ENCODE data around the gene TINCR.

The TINCR gene

DNA sequence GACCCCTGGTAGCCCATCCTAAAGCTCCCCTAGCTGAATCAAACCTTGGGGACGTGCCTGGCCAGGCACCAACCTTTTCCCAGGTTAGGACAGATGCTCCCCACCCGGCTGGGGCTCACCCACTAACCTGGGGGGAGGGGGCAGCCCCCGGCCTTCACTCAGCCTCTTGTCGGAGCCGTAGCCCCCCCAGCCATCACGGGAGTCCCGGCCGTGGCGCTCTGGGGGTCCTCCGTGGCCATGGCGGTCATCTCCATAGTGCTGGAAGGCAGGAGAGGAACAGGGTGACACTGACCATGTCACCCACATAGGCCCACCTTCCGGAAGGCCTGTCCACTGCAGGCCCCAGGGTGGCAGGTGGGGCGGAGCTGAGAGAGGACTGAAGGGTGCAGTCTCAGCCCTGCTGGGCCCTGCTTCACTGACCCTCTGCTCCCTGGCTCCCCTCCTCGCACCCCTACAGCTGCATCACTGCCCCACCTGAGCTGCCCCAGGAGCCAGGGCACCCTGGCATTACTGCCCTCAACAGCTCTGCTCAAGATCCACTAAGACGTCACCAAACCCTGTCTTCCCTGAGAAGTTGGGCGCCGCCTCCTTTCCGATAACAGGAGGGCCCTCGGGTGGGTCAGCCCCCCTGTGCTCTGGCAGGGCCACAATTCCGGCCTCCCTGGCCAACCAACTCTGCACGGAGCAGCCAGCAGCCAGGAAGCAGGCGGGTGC, 22.6 kb upstream of the TINCR start:
- H3K4me3 ChIP-seq (ENCODE audit: low read depth, low read length): no peak overlapping the region

DNA sequence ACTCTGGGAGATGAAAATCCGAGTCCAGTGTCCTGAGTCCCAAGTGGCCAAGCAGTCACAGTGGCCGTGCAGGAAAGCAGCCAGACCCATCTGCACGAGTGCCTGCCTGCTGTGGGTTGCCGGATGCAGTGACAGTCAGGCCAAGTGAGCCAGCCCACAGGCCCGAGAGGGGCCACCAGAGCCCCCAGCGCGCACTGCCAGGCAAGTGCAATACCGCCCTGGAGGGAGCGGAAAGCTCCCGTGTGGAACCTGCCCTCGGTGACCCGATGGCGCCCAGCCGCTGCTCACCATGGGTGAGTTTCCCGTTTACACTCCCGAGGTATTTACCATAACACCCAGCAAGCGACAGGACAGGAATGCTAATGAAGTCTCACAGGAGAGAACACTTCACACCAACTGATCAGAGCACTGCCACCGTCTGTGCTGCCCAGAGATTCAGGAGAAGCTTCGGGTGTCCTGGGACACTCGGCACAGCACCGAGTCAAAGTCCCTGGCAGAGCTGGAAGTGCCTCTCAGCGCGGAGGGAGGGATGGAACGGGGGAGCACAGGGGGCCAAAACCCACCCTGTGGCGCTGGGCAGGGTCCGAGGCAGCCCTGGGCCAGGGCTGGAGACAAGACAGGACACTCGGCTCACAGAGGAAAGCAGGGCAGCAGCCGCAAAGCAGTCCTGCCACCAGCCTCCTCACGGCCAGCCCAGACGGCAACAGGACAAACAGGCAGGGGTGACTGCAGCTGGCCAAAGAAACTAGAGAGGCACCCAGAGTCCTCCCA, 21.3 kb upstream of the TINCR start:
- H3K4me3 ChIP-seq (ENCODE audit: low read depth, low read length): no peak overlapping the region

DNA sequence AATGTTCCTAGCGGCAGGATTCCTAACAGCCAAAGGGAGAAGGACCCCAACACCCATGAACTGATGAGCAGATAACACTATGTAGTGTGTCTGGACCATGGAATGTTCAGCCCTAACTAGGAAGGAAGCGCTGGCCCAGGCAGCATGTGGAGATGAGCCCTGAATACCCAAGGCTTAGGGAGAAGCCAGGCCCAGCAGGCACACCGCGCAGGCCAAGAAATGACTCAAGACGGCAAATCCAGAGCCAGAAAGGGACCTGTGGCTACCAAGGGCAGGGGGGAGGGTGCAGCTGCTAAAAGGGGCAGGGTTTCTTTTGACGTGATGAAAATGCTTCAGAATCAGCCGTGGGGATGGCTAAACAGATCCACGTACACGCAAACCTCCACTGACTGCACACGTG, 20.7 kb upstream of the TINCR start:
- H3K4me3 ChIP-seq (ENCODE audit: low read depth, low read length): no peak overlapping the region

DNA sequence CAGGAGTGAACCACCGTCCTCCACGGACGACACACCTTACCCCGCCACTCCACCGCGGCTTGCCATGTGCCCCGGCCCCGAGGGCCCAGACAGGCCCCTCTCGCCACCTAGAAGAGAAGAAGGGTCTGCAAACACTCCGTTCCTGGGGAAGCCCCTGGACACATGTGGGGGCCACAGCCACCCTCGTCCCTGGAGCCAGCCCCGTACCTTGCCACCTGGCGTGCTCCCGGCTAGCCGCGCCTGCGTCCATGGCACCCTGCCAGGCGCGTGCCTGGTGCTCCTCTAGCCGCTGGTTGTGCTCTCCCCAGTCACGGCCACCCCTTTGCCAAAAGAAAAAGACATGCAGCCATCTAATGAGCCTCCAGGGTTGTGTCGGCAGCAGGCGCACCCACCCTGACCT, 19.9 kb upstream of the TINCR start:
- H3K4me3 ChIP-seq (ENCODE audit: low read depth, low read length): no peak overlapping the region

DNA sequence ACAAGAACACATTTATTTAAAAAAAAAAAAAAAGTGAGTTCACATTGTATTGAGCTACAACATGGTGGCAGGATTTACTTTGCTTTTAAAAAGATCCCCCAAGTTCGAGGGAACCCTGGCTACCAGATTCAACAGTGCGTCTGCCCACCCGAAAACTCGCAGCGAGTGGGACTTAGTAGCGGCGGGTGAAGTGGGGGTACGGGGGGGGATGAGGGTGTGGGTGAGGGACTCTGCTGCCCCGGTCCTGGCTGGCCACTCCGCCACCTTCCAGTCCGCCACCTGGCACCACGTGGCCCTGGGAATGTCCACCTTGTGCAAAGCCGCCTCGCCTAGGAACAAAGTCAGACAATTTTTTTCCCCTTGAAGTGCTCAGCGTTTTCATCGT, 19.3 kb upstream of the TINCR start:
- no peak overlapping the region for H3K4me3 ChIP-seq (ENCODE audit: low read depth, low read length)

DNA sequence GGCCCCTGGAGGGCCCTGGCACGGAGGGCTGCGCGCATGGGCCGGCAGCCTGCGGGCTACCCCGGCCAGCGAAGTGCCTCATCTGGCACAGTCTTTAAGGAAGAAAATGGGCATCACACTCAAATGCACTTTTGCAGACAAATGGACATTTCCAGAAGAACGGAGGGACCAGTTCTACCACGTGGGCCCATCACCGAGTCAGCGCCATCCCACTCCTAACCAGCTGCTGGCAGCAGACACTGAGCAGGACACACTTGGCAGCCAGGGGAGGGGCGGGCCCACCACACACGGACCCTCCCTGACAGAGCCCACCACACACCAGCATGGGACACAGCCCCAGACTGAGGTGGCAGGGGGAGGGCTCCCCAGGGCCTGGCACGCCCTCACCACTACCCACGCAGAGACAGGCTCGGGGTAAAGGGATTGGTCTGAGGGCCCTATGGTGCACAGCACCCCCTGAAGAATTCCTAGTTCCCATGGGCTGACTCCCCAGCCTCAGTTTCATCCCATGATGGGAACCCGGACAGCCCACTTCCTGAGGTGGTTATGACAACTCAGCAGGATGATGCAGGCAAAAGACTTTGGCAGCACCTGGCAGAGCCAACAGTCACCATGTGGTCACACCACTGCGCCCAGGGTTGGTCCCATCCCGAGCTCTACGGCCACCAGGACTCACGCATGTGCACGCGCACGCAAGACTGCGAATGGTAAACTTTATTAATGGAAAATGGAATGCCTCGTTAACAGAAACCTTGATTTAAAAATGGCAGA, 18.7 kb upstream of the TINCR start:
- H3K4me3 ChIP-seq (ENCODE audit: low read depth, low read length): no peak overlapping the region

DNA sequence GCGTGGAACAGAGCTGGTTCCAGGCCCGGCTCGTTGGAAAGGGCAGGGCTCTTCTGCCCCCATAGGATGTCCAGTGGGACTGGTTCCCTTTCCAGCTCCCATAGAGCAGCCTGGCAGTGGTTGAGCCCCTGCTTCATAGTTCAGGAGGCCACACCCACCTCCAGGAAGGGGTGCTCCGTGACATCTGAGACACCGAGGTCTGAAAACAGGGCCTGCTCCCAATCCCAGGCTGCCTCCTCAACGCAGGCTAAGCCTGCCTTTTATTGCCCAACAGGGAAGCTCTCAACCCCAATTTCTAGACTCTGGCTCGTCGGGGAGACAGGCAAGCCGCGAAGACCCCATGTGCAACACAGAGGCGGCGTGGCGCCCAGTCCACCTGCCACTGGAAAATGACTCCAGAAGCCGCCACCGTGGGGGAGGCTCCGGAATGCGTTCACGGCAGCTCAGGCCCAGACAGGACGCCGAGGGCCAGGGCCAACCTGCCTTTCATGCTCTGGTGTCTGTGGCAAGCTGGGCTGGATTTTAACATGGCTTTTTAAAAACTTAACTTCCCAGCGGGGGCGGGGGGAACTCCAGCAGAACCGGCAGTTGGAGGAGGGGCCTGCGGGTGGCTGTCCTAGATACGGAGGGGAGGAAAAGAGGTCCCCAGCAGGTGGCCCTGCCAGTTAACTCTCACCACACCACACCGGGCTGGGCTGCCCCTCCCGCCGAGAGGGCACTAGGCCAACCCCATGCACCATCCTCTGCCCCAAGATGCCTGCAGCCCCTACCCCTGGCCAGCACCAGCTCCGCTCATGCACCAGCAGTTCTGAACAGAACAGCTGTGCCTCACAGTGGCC, 17.9 kb upstream of the TINCR start:
- no peak overlapping the region for H3K4me3 ChIP-seq (ENCODE audit: low read depth, low read length)

DNA sequence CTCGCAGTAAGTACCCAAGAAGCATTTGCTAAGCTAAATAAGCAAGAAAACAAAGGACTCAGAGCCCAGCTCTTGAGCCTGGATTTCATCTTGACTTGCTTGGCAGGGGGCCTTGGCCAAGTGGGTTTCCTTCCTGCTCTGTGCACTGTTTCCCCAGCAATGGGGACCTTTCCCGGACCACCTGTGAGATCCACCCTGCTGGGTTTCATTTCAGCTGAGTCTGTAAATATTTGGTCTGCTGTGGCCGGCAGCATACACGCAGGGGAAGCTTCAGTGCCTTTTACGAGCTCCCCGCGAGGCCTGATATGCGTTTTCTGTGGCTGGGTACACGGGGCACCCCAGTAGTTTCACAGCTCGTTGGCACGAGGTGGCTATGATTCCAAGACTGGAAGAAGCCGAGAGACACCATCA, 12.4 kb upstream of the TINCR start:
- no peak overlapping the region for H3K4me3 ChIP-seq (ENCODE audit: low read depth, low read length)

DNA sequence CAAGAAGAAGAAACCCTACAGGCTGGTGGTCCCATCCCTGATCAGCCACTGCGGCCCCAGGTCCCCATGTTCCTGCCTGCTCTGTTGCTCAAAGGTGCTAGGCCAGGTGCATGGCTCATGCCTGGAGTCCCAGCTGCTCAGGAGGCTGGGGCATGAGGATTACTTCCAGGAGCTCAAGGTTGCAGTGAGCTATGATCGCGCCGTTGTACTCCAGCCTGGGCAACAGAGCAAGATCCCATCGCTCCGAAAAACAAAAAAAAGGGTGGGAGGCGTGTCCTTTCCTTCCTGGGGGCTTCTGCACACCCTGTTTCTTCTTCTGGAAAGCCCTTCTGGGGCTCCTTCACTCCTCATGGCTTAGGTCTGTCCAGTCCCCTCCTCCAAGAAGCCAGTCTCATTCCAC, 11.9 kb upstream of the TINCR start:
- H3K4me3 ChIP-seq (ENCODE audit: low read depth, low read length): no peak overlapping the region

DNA sequence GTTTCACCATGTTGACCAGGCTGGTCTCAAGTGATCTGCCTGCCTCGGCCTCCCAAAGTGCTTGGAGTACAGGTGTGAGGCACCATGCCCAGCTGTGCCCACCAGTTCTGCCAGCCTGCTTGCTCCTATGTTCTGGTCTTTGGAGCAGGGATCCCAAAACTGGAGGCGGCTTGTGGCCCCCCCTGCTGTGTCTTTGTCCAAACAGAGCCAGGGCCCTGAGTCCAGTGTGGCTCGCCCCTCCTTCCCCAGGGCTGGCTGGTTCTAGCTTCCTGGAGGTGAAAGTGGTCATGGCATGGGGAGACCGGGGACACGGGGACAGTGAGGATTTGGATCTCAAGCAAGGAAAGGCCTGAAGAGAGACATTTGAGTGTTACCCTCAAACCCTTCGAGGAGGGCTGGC, 11.5 kb upstream of the TINCR start:
- H3K4me3 ChIP-seq (ENCODE audit: low read depth, low read length): no peak overlapping the region

DNA sequence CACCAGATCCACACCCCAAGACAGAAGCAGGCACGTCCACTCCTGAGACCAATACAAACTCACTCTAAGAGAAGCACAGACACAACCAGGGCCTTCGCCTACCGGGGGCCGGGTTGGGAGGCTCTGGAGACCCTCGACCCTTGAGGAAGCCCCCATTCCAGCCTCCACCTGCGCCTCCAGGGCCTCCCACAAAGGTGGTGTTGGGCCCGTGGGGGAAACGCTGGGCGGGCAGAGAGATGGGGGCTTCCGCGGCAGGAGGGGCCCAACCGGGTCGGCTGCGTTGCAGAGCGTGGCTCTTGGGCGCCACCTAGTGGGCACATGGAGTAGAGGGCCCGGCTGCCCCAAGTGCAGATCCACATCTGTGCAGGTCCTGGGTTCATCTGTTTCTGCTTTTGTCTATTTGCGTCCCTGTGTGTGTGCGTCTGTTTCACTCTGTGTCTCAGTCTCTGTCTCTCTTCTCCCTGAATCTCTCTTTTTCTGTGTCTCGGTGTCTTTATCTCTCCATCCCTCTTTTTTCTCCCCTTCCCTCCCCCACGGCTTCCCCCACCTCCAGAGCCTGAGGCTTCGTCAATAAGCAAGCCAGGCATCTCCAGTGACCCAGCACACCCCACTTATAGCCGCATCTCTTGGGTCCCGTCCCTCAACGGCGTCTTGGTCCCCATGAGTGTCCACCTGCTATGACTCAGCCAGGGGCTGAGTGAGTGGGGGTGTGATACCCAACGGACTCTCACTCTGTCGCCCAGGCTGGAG, 10.5 kb upstream of the TINCR start:
- no peak overlapping the region for H3K4me3 ChIP-seq (ENCODE audit: low read depth, low read length)

DNA sequence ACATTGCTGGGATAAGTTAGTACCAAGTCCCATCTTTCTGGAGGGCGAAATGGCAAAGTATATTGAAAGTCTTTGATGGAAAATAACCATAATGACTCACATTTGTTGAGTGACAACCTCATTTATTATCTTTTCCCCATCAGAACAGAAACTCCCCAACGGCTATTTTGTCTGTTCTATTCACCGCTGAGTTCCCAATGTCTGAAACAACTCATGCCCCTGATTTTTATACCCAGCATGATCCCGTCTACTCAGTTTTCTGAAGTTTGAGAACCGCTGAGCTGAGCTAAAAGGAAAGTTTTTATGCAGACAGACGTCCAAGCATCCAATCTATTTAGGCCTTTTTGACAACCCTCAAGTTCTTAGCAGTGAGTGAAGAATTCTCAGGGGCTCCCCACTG, 7.8 kb upstream of the TINCR start:
- no peak overlapping the region for H3K4me3 ChIP-seq (ENCODE audit: low read depth, low read length)

DNA sequence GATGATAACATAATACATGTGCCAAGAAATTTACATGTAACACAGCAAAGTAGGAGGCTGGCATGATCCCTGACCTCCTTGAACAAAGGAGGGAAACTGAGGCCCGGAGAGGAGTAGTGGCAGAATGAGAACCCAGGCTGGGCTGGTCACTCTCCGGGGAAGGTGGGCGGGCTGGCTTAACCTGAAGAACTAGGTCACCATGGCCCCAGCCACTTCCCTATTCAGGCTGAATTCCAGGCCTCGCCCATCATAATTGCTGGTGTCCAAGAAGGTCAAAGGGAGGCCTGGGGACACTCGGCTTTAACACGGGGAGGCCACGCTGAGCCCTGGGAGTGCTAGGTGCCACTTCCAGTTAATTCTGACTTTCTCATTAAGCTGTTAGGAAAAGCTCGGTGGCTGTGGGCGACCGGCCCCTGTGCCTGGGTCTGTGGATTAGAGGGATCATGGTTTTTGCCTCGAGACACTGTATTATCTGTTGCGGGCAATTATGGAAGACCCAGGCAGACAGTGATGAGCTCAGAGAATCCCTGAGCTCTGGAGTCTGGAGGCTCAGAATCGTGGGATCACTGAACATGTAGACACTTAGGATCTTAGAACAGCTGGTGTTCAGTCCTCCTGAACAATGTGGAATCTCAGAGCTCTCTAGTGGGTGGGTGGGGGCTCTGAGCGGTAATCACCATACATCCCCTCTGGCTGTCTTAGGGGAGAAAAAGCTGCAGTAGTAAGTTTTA, 5.0 kb upstream of the TINCR start:
- H3K4me3 ChIP-seq (ENCODE audit: low read depth, low read length): no peak overlapping the region

DNA sequence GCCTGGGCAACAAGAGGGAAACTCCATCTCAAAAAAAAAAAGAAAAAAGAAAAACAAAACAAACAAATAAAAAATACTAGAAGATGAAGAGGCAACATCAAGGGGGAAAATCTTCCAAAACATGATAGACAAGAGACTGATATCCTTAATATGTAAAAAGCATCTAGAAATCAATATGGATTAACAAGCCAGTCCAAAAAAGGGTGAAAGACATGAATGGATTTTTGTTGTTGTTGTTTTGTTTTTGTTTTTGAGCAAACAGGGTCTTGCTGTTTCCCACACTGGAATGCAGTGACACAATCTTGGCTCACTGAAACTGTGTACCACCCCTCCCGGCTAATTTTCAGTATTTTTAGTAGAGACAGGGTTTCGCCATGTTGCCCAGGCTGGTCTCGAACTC, 4.0 kb upstream of the TINCR start:
- H3K4me3 ChIP-seq (ENCODE audit: low read depth, low read length): no peak overlapping the region

DNA sequence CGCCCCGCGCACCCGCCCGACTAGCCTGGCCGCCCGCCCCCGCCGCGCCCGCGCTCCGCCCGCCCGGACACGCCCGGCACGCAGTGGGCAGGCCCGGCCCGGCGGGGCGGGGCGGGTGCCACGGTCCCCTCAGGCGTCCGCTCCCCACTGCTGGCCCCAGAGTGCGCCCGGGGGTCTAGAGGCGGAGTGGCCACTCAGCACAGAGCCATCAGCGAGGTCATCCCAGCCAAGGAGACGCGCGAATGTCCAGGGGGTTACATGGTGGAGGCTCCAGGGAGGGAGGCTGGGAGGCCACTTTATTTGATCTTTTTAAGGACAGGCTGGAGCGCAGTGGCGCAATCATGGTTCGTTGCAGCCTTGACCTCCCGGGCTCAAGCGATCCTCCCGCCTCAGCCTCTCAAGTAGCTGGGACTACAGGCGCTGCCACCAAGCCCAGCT, 236 bp upstream of the TINCR start:
- H3K4me3 ChIP-seq (ENCODE audit: low read depth, low read length): peak overlapping the region; percentile 13

DNA sequence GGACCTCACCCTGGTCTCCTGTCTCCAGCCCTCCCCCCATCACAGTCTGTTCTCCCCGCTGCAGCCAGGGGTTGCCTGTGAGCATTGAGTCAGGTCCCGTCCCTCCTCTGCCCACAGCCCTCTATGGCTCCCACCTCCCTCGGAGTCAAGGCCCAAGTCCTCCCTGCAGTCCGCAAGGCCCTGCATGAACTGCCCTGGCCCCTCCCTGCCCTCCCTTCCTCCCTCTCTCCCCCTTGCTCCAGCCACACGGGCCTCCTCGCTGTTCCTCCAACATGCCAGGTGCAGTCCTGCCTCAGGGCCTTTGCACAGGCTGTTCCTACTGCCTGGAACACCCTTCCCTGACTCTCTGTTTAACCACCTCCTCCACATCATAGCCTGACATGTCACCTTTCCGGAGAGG, 2.8 kb downstream of the TINCR start:
- no peak overlapping the region for H3K4me3 ChIP-seq (ENCODE audit: low read depth, low read length)

DNA sequence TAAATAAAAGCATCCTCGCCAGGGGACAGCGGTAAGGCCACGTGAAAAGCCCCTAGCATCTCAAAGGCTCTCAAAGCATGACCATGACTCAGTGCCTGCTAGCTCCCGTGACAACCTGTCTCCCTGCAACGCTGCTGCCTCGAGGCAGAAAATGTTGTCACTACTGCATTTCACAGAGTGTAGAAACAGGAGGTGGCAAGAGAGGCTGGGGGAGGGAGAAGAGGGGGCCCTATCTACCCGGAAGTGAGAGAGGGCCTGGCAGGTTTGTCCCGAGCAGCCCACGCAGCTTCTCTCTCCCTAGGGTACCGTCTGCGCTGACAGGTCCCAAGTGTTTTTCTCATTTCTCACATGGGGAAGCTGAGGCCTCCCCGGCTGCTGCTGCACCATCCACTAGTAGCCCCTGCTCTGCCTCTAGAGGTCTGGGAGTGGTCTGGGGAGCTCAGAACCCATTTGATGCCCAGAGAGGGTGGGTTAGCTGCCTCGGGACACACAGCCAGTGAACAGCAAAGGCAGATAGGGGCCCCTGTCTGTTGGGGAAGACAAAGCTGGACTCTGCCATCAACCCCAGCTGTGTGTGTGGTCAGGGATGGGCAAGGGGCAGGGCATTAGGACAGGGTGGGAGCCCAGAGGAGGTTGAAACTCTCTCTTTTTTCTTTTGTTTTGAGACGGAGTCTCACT, 3.7 kb downstream of the TINCR start:
- no peak overlapping the region for H3K4me3 ChIP-seq (ENCODE audit: low read depth, low read length)

DNA sequence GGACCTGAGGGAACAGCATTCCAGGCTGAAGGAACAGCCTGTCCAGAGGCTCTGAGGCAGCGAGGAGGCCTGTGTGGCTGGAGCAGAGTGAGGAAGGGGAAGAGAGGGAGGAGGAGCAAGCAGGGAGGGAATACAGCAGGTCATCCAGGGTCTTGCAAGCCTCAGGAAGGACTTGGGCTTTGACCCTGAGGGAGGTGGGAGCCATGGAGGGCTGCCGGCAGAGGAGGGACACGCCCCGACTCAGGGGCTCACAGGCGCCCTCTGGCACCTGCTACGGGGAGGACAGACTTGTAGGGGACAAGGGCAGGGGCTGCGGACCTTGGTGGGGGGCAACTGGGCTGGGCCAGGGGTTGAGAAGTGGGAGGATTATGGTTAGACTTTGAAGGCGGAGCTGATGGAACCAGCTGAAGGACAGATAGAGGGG, 4.7 kb downstream of the TINCR start:
- no peak overlapping the region for H3K4me3 ChIP-seq (ENCODE audit: low read depth, low read length)

DNA sequence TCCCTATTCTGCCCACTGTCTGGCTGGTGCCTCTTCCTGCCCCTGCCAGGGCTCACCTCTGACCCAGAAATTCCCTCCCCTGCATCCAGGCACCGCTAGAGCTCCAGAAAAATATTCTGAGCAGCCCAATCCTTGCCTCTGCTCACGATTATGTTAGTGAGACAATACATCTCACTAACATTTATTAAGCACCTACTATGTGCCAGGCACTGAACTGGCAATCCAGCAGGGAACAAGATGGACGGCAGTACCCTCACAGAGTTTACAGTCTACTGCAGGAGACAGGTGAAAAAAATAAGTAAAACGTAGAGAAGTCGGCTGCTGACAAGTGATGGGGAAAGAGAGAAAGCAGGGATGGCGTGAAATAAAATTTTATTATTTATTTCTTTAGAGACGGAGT, 5.5 kb downstream of the TINCR start:
- no peak overlapping the region for H3K4me3 ChIP-seq (ENCODE audit: low read depth, low read length)
